K562 (cell line): Measurements from ENCODE around the gene ZNRD2. TPM values are rescaled to one million over a fixed set of nuclear protein-coding genes. Genes with fewer than 3 reads are reported as not detected.

Experiments
- CHCHD3 ChIP-seq: fragments of 250-450 bp; sonication (Bioruptor Pico); IDR thresholded peaks from 2 replicates; pipeline ENCODE4 v2.1.2; 2022; ENCODE audit warnings: mild to moderate bottlenecking
- ESRRA ChIP-seq: fragments of 450-650 bp; IDR thresholded peaks from 2 replicates; pipeline ENCODE4 v1.6.1; 2014; ENCODE audit warnings: low read depth, mild to moderate bottlenecking, moderate library complexity, borderline replicate concordance
- HDAC3 ChIP-seq: fragments of 450-650 bp; IDR thresholded peaks from 2 replicates; pipeline ENCODE4 v1.6.1; 2018; ENCODE audit warnings: borderline replicate concordance, mild to moderate bottlenecking, moderate library complexity; ENCODE audit not compliant: partially characterized antibody
- JUND ChIP-seq, 2 experiments: IDR thresholded peaks; 2 replicates in 1 of 2; 3 replicates in 1 of 2; pipeline ENCODE4 v1.6.1; 2011; ENCODE audit warnings: borderline replicate concordance in 2 of 2, low read depth in 2 of 2, low read length in 2 of 2, improper control_type of control experiment in 1 of 2, missing biosample characterization in 1 of 2, missing genetic modification characterization in 1 of 2, missing genetic modification reagents in 1 of 2
- KLF10 ChIP-seq: fragments of 250-450 bp; sonication (Bioruptor Pico); IDR thresholded peaks from 2 replicates; pipeline ENCODE4 v1.6.1; 2021; ENCODE audit warnings: matching md5 sums
- MED1 ChIP-seq: sonication (generic); formaldehyde crosslinking; IDR thresholded peaks from 2 replicates; pipeline ENCODE4 v1.8.1; 2023; ENCODE audit warnings: missing genetic modification reagents, borderline replicate concordance
- NKRF ChIP-seq: fragments of 450-650 bp; IDR thresholded peaks from 2 replicates; pipeline ENCODE4 v1.6.1; 2016; ENCODE audit warnings: borderline replicate concordance
- SRSF1 ChIP-seq: fragments of 200-400 bp; formaldehyde crosslinking; IDR thresholded peaks from 2 replicates; pipeline ENCODE4 v1.6.1; 2017; ENCODE audit warnings: mild to moderate bottlenecking, low read depth, low read length, moderate library complexity
- TAF9B ChIP-seq: fragments of 450-650 bp; IDR thresholded peaks from 2 replicates; pipeline ENCODE4 v1.6.1; 2018; ENCODE audit warnings: mild to moderate bottlenecking; ENCODE audit not compliant: partially characterized antibody
- YY1 ChIP-seq, 3 experiments: IDR thresholded peaks; 2 replicates each; pipeline ENCODE4 v1.6.1; 2011; ENCODE audit warnings: low read length in 2 of 3, mild to moderate bottlenecking in 2 of 3, moderate library complexity in 2 of 3, borderline replicate concordance in 1 of 3, control low read depth in 1 of 3, low read depth in 1 of 3; ENCODE audit not compliant: insufficient read depth in 3 of 3, insufficient replicate concordance in 2 of 3, control insufficient read depth in 1 of 3, insufficient read length in 1 of 3; ENCODE audit errors: extremely low read depth in 1 of 3
- ZKSCAN1 ChIP-seq: fragments of 150-350 bp; IDR thresholded peaks from 2 replicates; pipeline ENCODE4 v1.6.1; 2016; ENCODE audit warnings: low read depth, low read length
- ZNF280A ChIP-seq: fragments of 450-650 bp; IDR thresholded peaks from 2 replicates; pipeline ENCODE4 v1.6.1; 2018; ENCODE audit warnings: mild to moderate bottlenecking, low read depth; ENCODE audit not compliant: partially characterized antibody
- ZNF3 ChIP-seq: fragments of 250-450 bp; sonication (Bioruptor Pico); IDR thresholded peaks from 2 replicates; pipeline ENCODE4 v1.5.0; 2021; ENCODE audit warnings: mild to moderate bottlenecking, moderate library complexity
- ZNF436 ChIP-seq: fragments of 250-450, 450-650 bp; sonication (Bioruptor Pico); formaldehyde crosslinking; IDR thresholded peaks from 2 replicates; pipeline ENCODE4 v1.7.0; 2020; ENCODE audit warnings: mild to moderate bottlenecking
- ZNF511 ChIP-seq: sonication (generic); formaldehyde crosslinking; IDR thresholded peaks from 2 replicates; pipeline ENCODE4 v1.8.0; 2022; ENCODE audit warnings: mild to moderate bottlenecking, missing genetic modification reagents
- ZNF668 ChIP-seq: fragments of 250-450 bp; sonication (Bioruptor Pico); IDR thresholded peaks from 2 replicates; pipeline ENCODE4 v1.8.0; 2022; ENCODE audit warnings: mild to moderate bottlenecking, inconsistent platforms
- polyA plus RNA-seq, 8 experiments: library from polyadenylated mRNA; depleted of rRNA in 4 of 8; stranded (reverse) in 5 of 8; unstranded in 3 of 8; fragments of >200 nt; fragmentation: Nextera tagmentation in 2 of 8; fragmentation: Illumina TruSeq in 1 of 8; extraction: Ambion mirVana in 2 of 8; extraction: Trizol in 1 of 8; gene quantifications; 2 replicates each; pipeline versions ENCODE4 v1.2.1 to v1.2.3, GENCODE V29; 2011 to 2014; ENCODE audit warnings: inconsistent platforms in 1 of 8, missing spikeins in 1 of 8
- total RNA-seq, 7 experiments: library from RNA; depleted of rRNA in 6 of 7; stranded (reverse); fragments of >200 nt in 6 of 7; fragmentation: Illumina TruSeq in 2 of 7; extraction: Trizol in 2 of 7; gene quantifications; 2 replicates each; pipeline versions ENCODE4 v1.2.1 to v1.2.3, GENCODE V29; 2011 to 2021; ENCODE audit warnings: low replicate concordance in 1 of 7
- TF ChIP-seq, protein P1 (sequence below): fragments of 450-650 bp; IDR thresholded peaks from 2 replicates; pipeline ENCODE4 v1.7.0; 2016; ENCODE audit warnings: borderline replicate concordance
- TF ChIP-seq, protein P2 (sequence below): fragments of 450-650 bp; formaldehyde crosslinking; conservative IDR thresholded peaks from 2 replicates; pipeline ENCODE4 v1.4.0; 2022; ENCODE audit warnings: mild to moderate bottlenecking, missing genetic modification characterization

ZNRD2 gene
- total and polyA plus RNA-seq, 9 of the 15 experiments (the other 6 are each of a cell fraction or from before 2014, with no cell fraction given), result 13.4 to 129 (median 60.4) TPM

GRCh38 chr11:65540290-65541092 is 29.8 kb upstream of the ZNRD2 start (continued):
- TF ChIP-seq ZNF511 (CRISPR knock-in tag) (peak; percentile 37; the same call in 1 of the 2 replicates), ZNF3 (no peak), CHCHD3 (CRISPR knock-in tag) (no peak), ZKSCAN1 (no peak; the same call in 1 of the 2 replicates), YY1 (IDR thresholded peaks at IDR 0.05; ENCODE audit: borderline replicate concordance in 1 of 3, control insufficient read depth in 1 of 3, extremely low read depth in 1 of 3, insufficient read depth in 3 of 3, insufficient read length in 1 of 3, insufficient replicate concordance in 2 of 3, low read depth in 1 of 3, low read length in 2 of 3) (peak in 1 of 3 experiments; percentile 24), KLF10 (CRISPR knock-in tag) (no peak), NKRF (peak; percentile 90), TAF9B (no peak), ESRRA (peak; percentile 38; the same call in 1 of the 2 replicates), SRSF1 (no peak), MED1 (no peak), HDAC3 (no peak), ZNF280A (no peak), JUND (IDR thresholded peaks at IDR 0.05; ENCODE audit: borderline replicate concordance, low read depth, low read length) (peak; percentile 22; the same call in 1 of the 2 replicates), JUND (tag; IDR thresholded peaks at IDR 0.05; ENCODE audit: borderline replicate concordance, low read depth, low read length) (peak; percentile 29; the same call in 1 of the 3 replicates), ZNF668 (CRISPR knock-in tag) (no peak), ZNF436 (no peak)
- TF ChIP-seq, protein P1, sequence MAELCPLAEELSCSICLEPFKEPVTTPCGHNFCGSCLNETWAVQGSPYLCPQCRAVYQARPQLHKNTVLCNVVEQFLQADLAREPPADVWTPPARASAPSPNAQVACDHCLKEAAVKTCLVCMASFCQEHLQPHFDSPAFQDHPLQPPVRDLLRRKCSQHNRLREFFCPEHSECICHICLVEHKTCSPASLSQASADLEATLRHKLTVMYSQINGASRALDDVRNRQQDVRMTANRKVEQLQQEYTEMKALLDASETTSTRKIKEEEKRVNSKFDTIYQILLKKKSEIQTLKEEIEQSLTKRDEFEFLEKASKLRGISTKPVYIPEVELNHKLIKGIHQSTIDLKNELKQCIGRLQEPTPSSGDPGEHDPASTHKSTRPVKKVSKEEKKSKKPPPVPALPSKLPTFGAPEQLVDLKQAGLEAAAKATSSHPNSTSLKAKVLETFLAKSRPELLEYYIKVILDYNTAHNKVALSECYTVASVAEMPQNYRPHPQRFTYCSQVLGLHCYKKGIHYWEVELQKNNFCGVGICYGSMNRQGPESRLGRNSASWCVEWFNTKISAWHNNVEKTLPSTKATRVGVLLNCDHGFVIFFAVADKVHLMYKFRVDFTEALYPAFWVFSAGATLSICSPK, result no peak
- TF ChIP-seq, protein P2, sequence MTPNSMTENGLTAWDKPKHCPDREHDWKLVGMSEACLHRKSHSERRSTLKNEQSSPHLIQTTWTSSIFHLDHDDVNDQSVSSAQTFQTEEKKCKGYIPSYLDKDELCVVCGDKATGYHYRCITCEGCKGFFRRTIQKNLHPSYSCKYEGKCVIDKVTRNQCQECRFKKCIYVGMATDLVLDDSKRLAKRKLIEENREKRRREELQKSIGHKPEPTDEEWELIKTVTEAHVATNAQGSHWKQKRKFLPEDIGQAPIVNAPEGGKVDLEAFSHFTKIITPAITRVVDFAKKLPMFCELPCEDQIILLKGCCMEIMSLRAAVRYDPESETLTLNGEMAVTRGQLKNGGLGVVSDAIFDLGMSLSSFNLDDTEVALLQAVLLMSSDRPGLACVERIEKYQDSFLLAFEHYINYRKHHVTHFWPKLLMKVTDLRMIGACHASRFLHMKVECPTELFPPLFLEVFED (CRISPR knock-in tag), result no peak
